ENCODE measurements around the gene SFMBT1.
A peak's percentile ranks its signal among the peaks of the same experiment; 100 is the strongest.

SFMBT1 gene

GRCh38 chr3:53072653-53073552 is 27.0 kb upstream of the SFMBT1 start:
- H3K27ac ChIP-seq, result peak overlapping the region; percentile 72
- TF ChIP-seq CTCF (conservative IDR thresholded peaks at IDR 0.05), result peak; percentile 99

GRCh38 chr3:53071882-53072431 is 26.1 kb upstream of the SFMBT1 start:
- TF ChIP-seq CTCF (conservative IDR thresholded peaks at IDR 0.05), result no peak

GRCh38 chr3:53069422-53070068 is 23.7 kb upstream of the SFMBT1 start:
- H3K27ac ChIP-seq, result no peak overlapping the region
- TF ChIP-seq CTCF (conservative IDR thresholded peaks at IDR 0.05), result no peak

More at GRCh38 chr3:53071882-53072431, 26.1 kb upstream of the SFMBT1 start:
- peak overlapping the region; percentile 72 for H3K27ac ChIP-seq

GRCh38 chr3:53068176-53068575 is 22.3 kb upstream of the SFMBT1 start:
- TF ChIP-seq CTCF (conservative IDR thresholded peaks at IDR 0.05), result no peak
- no peak overlapping the region for H3K27ac ChIP-seq

DNA sequence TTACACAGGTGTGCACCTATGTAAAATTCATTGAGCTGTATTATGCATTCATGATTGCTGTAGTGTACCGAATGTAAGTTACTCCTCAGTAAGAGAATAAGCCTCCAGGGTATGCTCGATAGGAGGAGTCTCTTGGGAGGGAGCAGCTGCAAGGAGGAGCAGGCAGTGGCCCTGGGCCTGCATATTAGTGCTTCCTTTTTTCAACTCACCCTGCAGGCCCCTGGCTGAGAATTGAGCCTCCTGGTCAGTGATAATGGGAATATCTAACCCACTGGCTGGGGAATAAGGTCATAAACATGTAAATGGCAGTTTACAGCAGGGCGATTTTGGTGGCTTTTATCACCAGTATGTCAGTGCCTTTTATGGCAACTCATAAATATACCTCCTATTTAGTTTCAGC is 21.7 kb upstream of the SFMBT1 start:
- no peak for TF ChIP-seq CTCF (conservative IDR thresholded peaks at IDR 0.05)
- no peak overlapping the region for H3K27ac ChIP-seq

DNA sequence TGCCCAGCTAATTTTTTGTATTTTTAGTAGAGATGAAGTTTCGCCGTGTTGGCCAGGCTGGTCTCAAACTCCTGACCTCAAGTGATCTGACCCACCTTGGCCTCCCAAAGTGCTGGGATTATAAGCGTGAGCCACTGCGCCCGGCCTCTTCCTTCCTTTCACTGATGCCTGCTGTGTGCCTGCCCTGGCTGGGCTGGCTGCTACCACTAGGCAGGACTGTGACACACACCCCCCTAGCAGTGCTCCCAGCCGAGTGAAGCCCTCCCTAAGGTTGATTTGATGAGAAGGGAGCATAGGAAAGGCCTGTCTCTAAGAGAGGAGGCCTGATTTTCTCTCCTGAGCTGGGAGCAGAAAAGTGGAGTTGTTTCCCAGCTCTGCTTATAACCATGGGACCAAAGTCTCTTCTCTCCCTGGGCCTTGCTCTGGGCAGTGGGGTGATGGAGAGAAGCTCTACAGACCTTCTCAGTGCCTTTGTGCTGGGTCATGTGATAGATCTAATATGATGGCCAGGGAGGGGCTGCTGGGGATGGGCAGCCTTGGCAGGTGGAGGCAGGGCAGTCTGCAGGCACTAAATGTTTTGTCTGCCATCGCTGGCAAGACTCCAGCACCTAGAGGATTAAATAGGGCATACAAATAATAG is 20.1 kb upstream of the SFMBT1 start:
- no peak overlapping the region for H3K27ac ChIP-seq
- TF ChIP-seq CTCF (conservative IDR thresholded peaks at IDR 0.05), result no peak

DNA sequence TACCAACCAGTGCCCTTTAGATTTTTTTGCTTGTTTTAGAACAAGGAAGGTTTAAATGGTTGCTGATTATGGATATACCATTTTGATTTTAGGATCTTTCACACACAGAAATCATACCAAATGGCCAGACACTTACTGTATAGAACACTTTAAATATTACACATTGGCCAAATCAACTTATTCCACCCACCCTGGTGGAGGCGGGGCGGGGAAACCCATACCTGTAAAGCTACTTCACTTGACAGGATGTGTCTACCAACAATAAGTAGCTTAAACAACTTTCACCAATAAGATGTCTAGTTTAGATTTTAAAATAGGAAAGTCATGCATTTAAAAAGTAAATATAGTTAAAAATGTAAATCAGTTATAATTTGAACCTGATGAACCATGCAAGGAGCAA is 17.0 kb upstream of the SFMBT1 start:
- TF ChIP-seq CTCF (conservative IDR thresholded peaks at IDR 0.05), result no peak
- H3K27ac ChIP-seq, result no peak overlapping the region

Data from VCaP (cell line).